Endothelial cell of umbilical vein (primary cell): Measurements from ENCODE around the gene C19orf67. TPM values are rescaled to one million over a fixed set of nuclear protein-coding genes. Genes with fewer than 3 reads are reported as not detected.
"Not testable (repeated sequence)": the region's sequence is repeated elsewhere in the genome, so short reads cannot be mapped to it uniquely, and the experiment has no call there.

Experiments used
- BruUV-seq: library from RNA; stranded (reverse); fragments of 400-500 nt; replicated peaks from 2 replicates; lab custom pipeline; 2021; lab: Mats Ljungman, UMichigan
- CTCF ChIA-PET: fragments of 300-600, 350-600 bp; sonication (Branson Sonifier 250); formaldehyde crosslinking; loops from one replicate; lab custom pipeline; 2021; ENCODE audit warnings: antibody characterized with exemption, inconsistent platforms; lab: Charles Lee
- POLR2A ChIA-PET: fragments of 300-600, 350-600 bp; sonication (Branson Sonifier 250); formaldehyde crosslinking; loops from one replicate; lab custom pipeline; 2021; ENCODE audit warnings: antibody characterized with exemption, inconsistent platforms; lab: Charles Lee
- DNase-seq: peaks from one replicate; pipeline ENCODE4 v3.0.0-alpha.2; 2011; ENCODE audit warnings: low read depth, low spot score
- FAIRE-seq: peaks from 2 replicates; lab custom pipeline; 2011; peaks lifted over from hg19 to GRCh38; lab: Jason Lieb, UNC
- H2AFZ ChIP-seq: 2 replicates; pipeline ENCODE4 v1.6.0; 2012; ENCODE audit warnings: low read depth, low read length, control low read depth, inconsistent platforms
- H3K27ac ChIP-seq: 2 replicates; pipeline ENCODE4 v1.5.1; 2011; ENCODE audit warnings: low read depth, mild to moderate bottlenecking, control low read depth, low read length, moderate library complexity; ENCODE audit not compliant: insufficient read depth
- H3K27me3 ChIP-seq, 2 experiments: 2 replicates each; pipeline versions ENCODE4 v1.6.0 to v1.6.1; 2011; ENCODE audit warnings: low read length in 2 of 2, mixed read lengths in 1 of 2; ENCODE audit not compliant: control insufficient read depth in 2 of 2, insufficient read depth in 2 of 2
- H3K36me3 ChIP-seq, 2 experiments: 2 replicates in 1 of 2; 3 replicates in 1 of 2; pipeline ENCODE4 v1.5.1; 2011; ENCODE audit warnings: low read length in 2 of 2, mild to moderate bottlenecking in 1 of 2, moderate library complexity in 1 of 2; ENCODE audit not compliant: control insufficient read depth in 2 of 2, insufficient read depth in 2 of 2; ENCODE audit errors: extremely low read depth in 1 of 2
- H3K4me1 ChIP-seq: 3 replicates; pipeline ENCODE4 v1.5.1; 2011; ENCODE audit warnings: mild to moderate bottlenecking, low read length; ENCODE audit not compliant: control insufficient read depth, insufficient read depth; ENCODE audit errors: extremely low read depth
- H3K4me2 ChIP-seq: 2 replicates; pipeline ENCODE4 v1.6.1; 2011; ENCODE audit warnings: low read length, control low read depth, mixed read lengths; ENCODE audit not compliant: insufficient read depth
- H3K4me3 ChIP-seq, 3 experiments: fragments of 200-600 bp in 1 of 3; sonication (generic), shearing (Covaris generic) in 1 of 3; replicated peaks in 1 of 3; 2 replicates each; pipeline ENCODE4 v1.5.1; 2011 to 2016; ENCODE audit warnings: control low read depth in 3 of 3, low read length in 3 of 3, mild to moderate bottlenecking in 2 of 3, inconsistent platforms in 1 of 3, low read depth in 1 of 3, moderate library complexity in 1 of 3; ENCODE audit not compliant: insufficient read depth in 1 of 3
- H3K79me2 ChIP-seq: 2 replicates; pipeline ENCODE4 v1.6.0; 2012; ENCODE audit warnings: low read length, inconsistent platforms; ENCODE audit not compliant: control insufficient read depth, insufficient read depth
- H3K9ac ChIP-seq: replicated peaks from 2 replicates; pipeline ENCODE3; 2011; ENCODE audit warnings: low read length, control low read depth; ENCODE audit not compliant: insufficient read depth; ENCODE audit errors: extremely low read depth
- H3K9me1 ChIP-seq: replicated peaks from 3 replicates; pipeline ENCODE4 v1.6.0; 2011; ENCODE audit warnings: mild to moderate bottlenecking, low read length; ENCODE audit not compliant: control insufficient read depth, insufficient read depth; ENCODE audit errors: extremely low read depth
- H3K9me3 ChIP-seq: replicated peaks from 2 replicates; pipeline ENCODE4 v1.5.1; 2012; ENCODE audit warnings: low read length, inconsistent platforms; ENCODE audit not compliant: control insufficient read depth, insufficient read depth
- H4K20me1 ChIP-seq: replicated peaks from 2 replicates; pipeline ENCODE3; 2011; ENCODE audit warnings: mild to moderate bottlenecking, low read length; ENCODE audit not compliant: control insufficient read depth, insufficient read depth; ENCODE audit errors: extremely low read depth
- CTCF ChIP-seq, 2 donors: IDR thresholded peaks; 1 replicate in 1 of 2; 2 replicates in 1 of 2; pipeline ENCODE4 v1.5.1; 2011; ENCODE audit warnings: low read length in 2 of 2, mild to moderate bottlenecking in 2 of 2, moderate library complexity in 2 of 2, control low read depth in 1 of 2, inconsistent platforms in 1 of 2, low read depth in 1 of 2; ENCODE audit not compliant: insufficient read depth in 1 of 2; ENCODE audit errors: extremely low read depth in 1 of 2
- EZH2 ChIP-seq: IDR thresholded peaks from 2 replicates; pipeline ENCODE4 v1.6.1; 2012; ENCODE audit warnings: borderline replicate concordance, low read depth, mild to moderate bottlenecking, moderate library complexity, low read length, inconsistent platforms; ENCODE audit not compliant: severe bottlenecking
- GATA2 ChIP-seq: IDR thresholded peaks from 2 replicates; pipeline ENCODE4 v1.7.0; 2011; ENCODE audit warnings: low read depth, mild to moderate bottlenecking, moderate library complexity, mixed read lengths, low read length; ENCODE audit not compliant: insufficient read length, insufficient read depth
- JUN ChIP-seq: IDR thresholded peaks from 2 replicates; pipeline ENCODE4 v1.6.1; 2011; ENCODE audit warnings: borderline replicate concordance, low read depth; ENCODE audit not compliant: insufficient read length, insufficient read depth
- MAX ChIP-seq: IDR thresholded peaks from 2 replicates; pipeline ENCODE4 v1.6.1; 2011; ENCODE audit not compliant: insufficient read depth, insufficient read length
- MYC ChIP-seq: IDR thresholded peaks from one replicate; pipeline ENCODE4 v1.6.1; 2011; ENCODE audit warnings: mild to moderate bottlenecking, low read depth, low read length
- POLR2A ChIP-seq: IDR thresholded peaks from 2 replicates; pipeline ENCODE4 v1.6.1; 2012; ENCODE audit warnings: low read depth, mild to moderate bottlenecking, control low read depth, low read length
- POLR2AphosphoS5 ChIP-seq: IDR thresholded peaks from 2 replicates; pipeline ENCODE4 v1.6.1; 2012; ENCODE audit warnings: low read depth, mild to moderate bottlenecking, control low read depth, low read length, moderate library complexity; ENCODE audit not compliant: insufficient read depth
- dilution Hi-C: fragments of 300-500 bp; cut with MboI; formaldehyde crosslinking; loops from one replicate; pipeline ENCODE4 v1.15.0; 2019; ENCODE audit warnings: low sequenced_read_pairs; ENCODE audit not compliant: extremely low pct_ligation_motif_present
- intact Hi-C: fragments of 100-400 bp; cut with micrococcal nuclease; formaldehyde crosslinking; loops from one replicate; pipeline ENCODE4 v1.10.0; 2022
- polyA plus RNA-seq, 4 experiments: library from polyadenylated mRNA; depleted of rRNA in 3 of 4; stranded (reverse) in 3 of 4; unstranded in 1 of 4; fragments of >200 nt; gene quantifications; 2 replicates each; pipeline versions ENCODE4 v1.2.1 to v1.2.3, GENCODE V29; 2011 to 2012; ENCODE audit warnings: missing spikeins in 1 of 4
- total RNA-seq: library from RNA; stranded (reverse); gene quantifications from 2 replicates; pipeline ENCODE4 v1.2.3, GENCODE V29; 2021

Gene C19orf67
- total and polyA plus RNA-seq, 2 donors (not counting 3 experiments of a cell fraction or from before 2014, with no cell fraction given) = 0.55 TPM; not detected in 1

GRCh38 chr19:14051980-14052379 is 33.6 kb downstream of the C19orf67 start:
- H3K4me2 ChIP-seq = no peak overlapping the region
- no peak overlapping the region for H3K9ac ChIP-seq
- TF ChIP-seq EZH2 = no peak
- no peak for TF ChIP-seq POLR2AphosphoS5
- TF ChIP-seq POLR2A = no peak
- no peak for TF ChIP-seq MYC
- no peak for TF ChIP-seq MAX
- TF ChIP-seq JUN = no peak
- no peak for TF ChIP-seq GATA2
- no peak for TF ChIP-seq CTCF (IDR thresholded peaks at IDR 0.05; ENCODE audit: extremely low read depth in 1 of 2, insufficient read depth in 1 of 2, low read depth in 1 of 2, low read length in 2 of 2)
- intact Hi-C loops (no loop called here), dilution Hi-C loops (no loop called here)
- no peak for FAIRE-seq
- CTCF ChIA-PET = interaction anchor here (1.0 to 3.4 kb wide), 3 partner anchors 9 to 94 kb away, joined by 3 to 14 read pairs (median 12); partner anchors contain the start of gene IL27RA
- no peaks in the 10 kb centered on the region for H3K27me3 ChIP-seq
- H3K36me3 ChIP-seq = no peaks in the 10 kb centered on the region
- no peaks in the 10 kb centered on the region for H4K20me1 ChIP-seq
- no peak for DNase-seq
- no peaks in the 10 kb centered on the region for H3K4me1 ChIP-seq
- no peaks in the 10 kb centered on the region for H3K9me1 ChIP-seq
- POLR2A ChIA-PET = interaction anchor here (1.0 kb wide), 1 partner anchor 85 kb away, joined by 5 read pairs; no protein-coding TSS in a partner anchor
- H3K9me3 ChIP-seq = no peaks in the 10 kb centered on the region
- H2AFZ ChIP-seq = no peak overlapping the region
- H3K27ac ChIP-seq = no peak overlapping the region
- H3K4me3 ChIP-seq = no peak overlapping the region
- BruUV-seq = no TSS peak
- H3K79me2 ChIP-seq = no peaks in the 10 kb centered on the region

DNA sequence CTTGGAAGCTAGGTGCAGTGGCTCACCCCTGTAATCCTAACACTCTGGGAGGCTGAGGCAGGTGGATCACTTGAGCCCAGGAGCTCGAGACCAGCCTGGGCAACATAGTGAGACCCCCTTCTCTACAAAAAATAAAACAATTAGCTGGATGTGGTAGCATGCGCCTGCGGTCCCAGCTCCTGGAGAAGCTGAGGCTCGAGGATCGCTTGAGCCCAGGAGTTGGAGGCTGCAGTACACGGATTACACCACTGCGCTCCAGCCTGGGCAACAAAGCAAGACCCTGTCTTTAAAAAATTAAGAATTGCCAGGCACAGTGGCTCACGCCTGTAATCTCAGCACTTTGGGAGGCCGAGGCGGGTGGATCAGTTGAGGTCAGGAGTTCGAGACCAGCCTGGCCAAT is 34.6 kb downstream of the C19orf67 start:
- FAIRE-seq, H3K9me1 ChIP-seq, H3K36me3 ChIP-seq, H3K9ac ChIP-seq, dilution Hi-C loops, intact Hi-C loops, H4K20me1 ChIP-seq, H3K9me3 ChIP-seq, H3K4me2 ChIP-seq, H3K4me1 ChIP-seq, H2AFZ ChIP-seq, H3K27me3 ChIP-seq, POLR2A ChIA-PET, H3K27ac ChIP-seq, H3K79me2 ChIP-seq, H3K4me3 ChIP-seq, DNase-seq, BruUV-seq: not testable (repeated sequence)
- CTCF ChIA-PET = interaction anchor here (1.0 to 3.4 kb wide), 4 partner anchors 8 to 95 kb away, joined by 3 to 14 read pairs (median 10); partner anchors contain the start of gene IL27RA
